Spleen (tissue), 11 donors: ENCODE results near the gene PRR20A. TPM values are rescaled to one million over a fixed set of nuclear protein-coding genes. Genes with fewer than 3 reads are reported as not detected.
"Not testable (repeated sequence)": the region's sequence is repeated elsewhere in the genome, so short reads cannot be mapped to it uniquely, and the experiment has no call there.

Experiments
- DNase-seq: peaks from one replicate; pipeline ENCODE4 v3.0.0-alpha.2; 2020
- H3K27ac ChIP-seq, 8 donors: fragments of 200-600 bp; sonication (generic) in 7 of 8; 1 replicate in 4 of 8; 2 replicates in 4 of 8; pipeline versions ENCODE4 v1.5.0 to v1.8.0; 2016 to 2021; ENCODE audit warnings: inconsistent platforms in 4 of 8, mild to moderate bottlenecking in 4 of 8, moderate library complexity in 1 of 8
- H3K27me3 ChIP-seq, 7 donors: fragments of 200-600 bp; sonication (generic) in 6 of 7; replicated peaks in 1 of 7; 1 replicate in 4 of 7; 2 replicates in 3 of 7; pipeline versions ENCODE4 v1.5.0 to v1.8.0; 2016 to 2021; ENCODE audit warnings: inconsistent platforms in 3 of 7, mild to moderate bottlenecking in 1 of 7
- H3K36me3 ChIP-seq, 6 donors: fragments of 200-600 bp; sonication (generic) in 5 of 6; 1 replicate in 4 of 6; 2 replicates in 2 of 6; pipeline versions ENCODE4 v1.5.0 to v1.8.0; 2016 to 2021; ENCODE audit warnings: inconsistent platforms in 2 of 6
- H3K4me1 ChIP-seq, 6 donors: fragments of 200-600 bp; sonication (generic) in 5 of 6; 1 replicate in 3 of 6; 2 replicates in 3 of 6; pipeline versions ENCODE4 v1.5.0 to v1.8.0; 2016 to 2021; ENCODE audit warnings: inconsistent platforms in 3 of 6
- H3K4me3 ChIP-seq, 8 donors: fragments of 200-600 bp; sonication (generic) in 7 of 8; 1 replicate in 4 of 8; 2 replicates in 4 of 8; pipeline versions ENCODE4 v1.5.0 to v1.8.0; 2016 to 2021; ENCODE audit warnings: inconsistent platforms in 4 of 8, mild to moderate bottlenecking in 4 of 8, moderate library complexity in 2 of 8
- H3K9me3 ChIP-seq, 8 donors: fragments of 200-600 bp; sonication (generic) in 7 of 8; 1 replicate in 4 of 8; 2 replicates in 4 of 8; pipeline versions ENCODE4 v1.5.0 to v1.8.0; 2016 to 2021; ENCODE audit warnings: inconsistent platforms in 4 of 8
- CTCF ChIP-seq, 11 experiments: fragments of 200-600 bp in 7 of 11; fragments of 450-650 bp in 4 of 11; sonication (generic) in 4 of 11; IDR thresholded peaks in 8 of 11; conservative IDR thresholded peaks in 3 of 11; 1 replicate in 7 of 11; 2 replicates in 4 of 11; pipeline versions ENCODE4 v1.4.0 to v1.8.0; 2016 to 2021; ENCODE audit warnings: antibody characterized with exemption in 11 of 11, inconsistent platforms in 4 of 11, mild to moderate bottlenecking in 1 of 11
- POLR2A ChIP-seq, 3 donors: fragments of 450-650 bp; IDR thresholded peaks; one replicate each; pipeline ENCODE4 v1.5.1; 2017; ENCODE audit warnings: antibody characterized with exemption in 3 of 3, mild to moderate bottlenecking in 1 of 3
- POLR2AphosphoS5 ChIP-seq, 3 donors: sonication (generic); formaldehyde crosslinking; IDR thresholded peaks; one replicate each; pipeline ENCODE4 v1.5.1; 2017; ENCODE audit warnings: antibody characterized with exemption in 3 of 3
- WGBS, 5 donors: extraction: QIAGEN DNeasy Blood & Tissue Kit in 3 of 5; methylation state at CpG; one replicate each; pipeline versions ENCODE4 v1.1.5 to v1.1.7; 2013 to 2018; 5-methylcytosine and 5-hydroxymethylcytosine counted together
- intact Hi-C: fragments of 100-400 bp; cut with DNase I; formaldehyde crosslinking; loops from one replicate; pipeline ENCODE4 v1.15.0; 2023; ENCODE audit warnings: low total_unique reads
- polyA plus RNA-seq, 3 donors: library from polyadenylated mRNA; stranded (reverse); fragments of 200-250 nt; gene quantifications; one replicate each; pipeline ENCODE4 v1.2.1, GENCODE V29; 2013
- total RNA-seq, 7 donors: library from RNA; depleted of rRNA in 3 of 7; stranded (reverse); fragments of >200 nt in 3 of 7; fragmentation: NEBNext Ultra II Directional in 4 of 7; extraction: Animal tissue kit (Norgen Biotek cat#: 25700) in 4 of 7; gene quantifications; one replicate each; pipeline versions ENCODE4 v1.1.0 to v1.2.1, GENCODE V29; 2016 to 2021
- donor health status: healthy with polysubstance abuse.
- donor health status: DM: no; HTN: no; CAD: no; lungs with moderate emphysema.
- donor health status: DM: no; HTN: no; CAD: no.
- donor health status: Bipolar disorder and iron deficiency.
- donor health status: healthy.
- donor health status: DM: no; HTN: no; CAD: no.
- donor health status: DM: yes; HTN: yes; CAD: no.

Gene PRR20A
- total and polyA plus RNA-seq, 10 donors: not detected

- Histone ChIP-seq H3K36me3 (no peaks in the 10 kb centered on the region), H3K4me3 (no peak overlapping the region), H3K9me3 (peaks cover 0 to 13% (median 0%) of the 10 kb centered on the region in 8 donors), H3K27me3 (no peaks in the 10 kb centered on the region), H3K4me1 (no peaks in the 10 kb centered on the region), H3K27ac (no peak overlapping the region)
- intact Hi-C loops: no loop called here
- no peak for DNase-seq
- TF ChIP-seq POLR2AphosphoS5 (IDR thresholded peaks at IDR 0.05) (no peak), POLR2A (IDR thresholded peaks at IDR 0.05) (no peak), CTCF (IDR thresholded peaks at IDR 0.05 in 8 of 11, conservative IDR thresholded peaks at IDR 0.05 in 3 of 11) (no peak)
- 56 to 76% (median 62%) methylated on average over 2 of the region's 2 CpGs for WGBS, 5 donors
Measured at GRCh38 chr13:57136093-57136492, 4.6 kb upstream of the PRR20A start.

GRCh38 chr13:57137585-57137984, 3.1 kb upstream of the PRR20A start:
- no peak overlapping the region for H3K27ac ChIP-seq
- TF ChIP-seq CTCF (IDR thresholded peaks at IDR 0.05 in 8 of 11, conservative IDR thresholded peaks at IDR 0.05 in 3 of 11) (no peak), POLR2A (IDR thresholded peaks at IDR 0.05) (no peak), POLR2AphosphoS5 (IDR thresholded peaks at IDR 0.05) (no peak)
- no peaks in the 10 kb centered on the region for H3K4me1 ChIP-seq
- no peaks in the 10 kb centered on the region for H3K36me3 ChIP-seq
- peaks cover 0 to 9% (median 0%) of the 10 kb centered on the region in 8 donors for H3K9me3 ChIP-seq
- no peak for DNase-seq
- WGBS, 5 donors: 67 to 78% (median 76%) methylated on average over 4 of the region's 4 CpGs
- intact Hi-C loops: no loop called here
- no peaks in the 10 kb centered on the region for H3K27me3 ChIP-seq
- no peak overlapping the region for H3K4me3 ChIP-seq

- TF ChIP-seq CTCF (IDR thresholded peaks at IDR 0.05 in 8 of 11, conservative IDR thresholded peaks at IDR 0.05 in 3 of 11): no peak
- TF ChIP-seq POLR2AphosphoS5 (IDR thresholded peaks at IDR 0.05): no peak
- no peak for TF ChIP-seq POLR2A (IDR thresholded peaks at IDR 0.05)
- H3K27ac ChIP-seq: no peak overlapping the region
- H3K9me3 ChIP-seq: peaks cover 0 to 8% (median 0%) of the 10 kb centered on the region in 8 donors
- 88 to 96% (median 91%) methylated on average over 5 of the region's 5 CpGs for WGBS, 5 donors
- no peaks in the 10 kb centered on the region for H3K4me1 ChIP-seq
- no peak overlapping the region for H3K4me3 ChIP-seq
- H3K27me3 ChIP-seq: no peaks in the 10 kb centered on the region
- intact Hi-C loops: no loop called here
- no peak for DNase-seq
- H3K36me3 ChIP-seq: no peaks in the 10 kb centered on the region
Measured at GRCh38 chr13:57138988-57139387, 1.7 kb upstream of the PRR20A start.

GRCh38 chr13:57139781-57140180, 937 bp upstream of the PRR20A start:
- H3K27me3 ChIP-seq, H3K4me1 ChIP-seq, H3K9me3 ChIP-seq, intact Hi-C loops, H3K4me3 ChIP-seq, H3K36me3 ChIP-seq, DNase-seq, H3K27ac ChIP-seq: not testable (repeated sequence)
- 83 to 99% (median 96%) methylated on average over 1 to 13 of the region's 18 CpGs for WGBS, 5 donors

- H3K27ac ChIP-seq, intact Hi-C loops, H3K4me3 ChIP-seq, H3K9me3 ChIP-seq, H3K36me3 ChIP-seq, H3K4me1 ChIP-seq, DNase-seq, H3K27me3 ChIP-seq: not testable (repeated sequence)
- WGBS, 5 donors: no CpG with 5 or more reads among the region's 22 CpGs
Measured at GRCh38 chr13:57147188-57147587, 6.5 kb downstream of the PRR20A start, which contains the start of gene PRR20B. PRR20B (plus strand) TSS chr13:57147488; CDS start chr13:57147875, 387 bp downstream.

GRCh38 chr13:57148106-57148505, 7.4 kb downstream of the PRR20A start:
- WGBS, 5 donors: 92 to 95% (median 94%) methylated on average over 6 to 10 of the region's 14 CpGs
- intact Hi-C loops, H3K36me3 ChIP-seq, DNase-seq, H3K4me1 ChIP-seq, H3K27ac ChIP-seq, H3K27me3 ChIP-seq, H3K4me3 ChIP-seq, H3K9me3 ChIP-seq: not testable (repeated sequence)

- intact Hi-C loops, H3K9me3 ChIP-seq: not testable (repeated sequence)
Measured at GRCh38 chr13:57153761-57154160, 13.0 kb downstream of the PRR20A start, which contains the start of gene PRR20C. PRR20C (plus strand) TSS chr13:57154061; CDS start chr13:57154448, 387 bp downstream.

GRCh38 chr13:57160332-57160731, 19.6 kb downstream of the PRR20A start, which contains the start of gene PRR20D:
PRR20D (plus strand) TSS chr13:57160632; CDS start chr13:57161019, 387 bp downstream.
- H3K27ac ChIP-seq, intact Hi-C loops, H3K36me3 ChIP-seq, H3K4me3 ChIP-seq, H3K4me1 ChIP-seq, H3K9me3 ChIP-seq, H3K27me3 ChIP-seq, DNase-seq: not testable (repeated sequence)
- no CpG with 5 or more reads among the region's 22 CpGs for WGBS, 5 donors

More at GRCh38 chr13:57153761-57154160, 13.0 kb downstream of the PRR20A start, which contains the start of gene PRR20C:
- DNase-seq, H3K4me1 ChIP-seq, H3K27me3 ChIP-seq, H3K4me3 ChIP-seq, H3K27ac ChIP-seq, H3K36me3 ChIP-seq: not testable (repeated sequence)
- WGBS, 5 donors: no CpG with 5 or more reads among the region's 22 CpGs
